Esophagus squamous epithelium (tissue), 5 donors: Measurements from ENCODE around the gene ZFPM1. TPM values are rescaled to one million over a fixed set of nuclear protein-coding genes. Genes with fewer than 3 reads are reported as not detected.

Source experiments
- DNase-seq: peaks from one replicate; lab custom pipeline; 2025; lab: John Stamatoyannopoulos, UW
- H3K27ac ChIP-seq, 4 donors: fragments of 200-600 bp; sonication (generic); one replicate each; pipeline ENCODE4 v1.5.1; 2016 to 2019; ENCODE audit warnings: mild to moderate bottlenecking in 1 of 4
- H3K27me3 ChIP-seq, 4 donors: fragments of 200-600 bp; sonication (generic); 1 replicate in 3 of 4; 2 replicates in 1 of 4; pipeline versions ENCODE4 v1.5.1 to v1.6.0; 2017 to 2021; ENCODE audit warnings: antibody characterized with exemption in 1 of 4
- H3K36me3 ChIP-seq, 3 donors: fragments of 200-600 bp; sonication (generic); one replicate each; pipeline ENCODE4 v1.5.1; 2016 to 2019
- H3K4me1 ChIP-seq, 3 donors: fragments of 200-600 bp; sonication (generic); one replicate each; pipeline ENCODE4 v1.5.1; 2017 to 2019
- H3K4me3 ChIP-seq, 4 donors: fragments of 200-600 bp; sonication (generic); 1 replicate in 3 of 4; 2 replicates in 1 of 4; pipeline ENCODE4 v1.5.1; 2016 to 2019; ENCODE audit warnings: mild to moderate bottlenecking in 2 of 4, moderate library complexity in 1 of 4
- H3K9me3 ChIP-seq, 3 donors: fragments of 200-600 bp; sonication (generic); one replicate each; pipeline ENCODE4 v1.5.1; 2016 to 2019
- CTCF ChIP-seq, 6 experiments: fragments of 450-650 bp in 4 of 6; fragments of 200-600 bp in 2 of 6; sonication (generic) in 2 of 6; IDR thresholded peaks; one replicate each; pipeline ENCODE4 v1.5.1; 2016 to 2019; ENCODE audit warnings: antibody characterized with exemption in 6 of 6, mild to moderate bottlenecking in 4 of 6, moderate library complexity in 4 of 6
- POLR2A ChIP-seq, 4 donors: fragments of 450-650 bp; IDR thresholded peaks; one replicate each; pipeline ENCODE4 v1.6.1; 2017; ENCODE audit warnings: antibody characterized with exemption in 4 of 4, mild to moderate bottlenecking in 4 of 4, moderate library complexity in 3 of 4
- WGBS, 2 donors: methylation state at CpG; one replicate each; pipeline ENCODE4 v1.1.5; 2018; 5-methylcytosine and 5-hydroxymethylcytosine counted together
- intact Hi-C: fragments of 100-400 bp; cut with DNase I; formaldehyde crosslinking; loops from one replicate; pipeline ENCODE4 v1.15.0; 2022
- small RNA-seq, 4 donors: library from RNA; depleted of rRNA; stranded (forward); fragments of <200 nt; gene quantifications; one replicate each; pipeline ENCODE3, GENCODE V24; 2016
- total RNA-seq, 4 donors: library from RNA; depleted of rRNA; stranded (reverse); fragments of >200 nt; gene quantifications; one replicate each; pipeline ENCODE4 v1.1.0, GENCODE V29; 2016
- donor health status: DM: yes; HTN: yes; CAD: no.

ZFPM1 gene
- total RNA-seq, 4 donors from 2014 or later: 0.67 to 1.7 (median 1.2) TPM

- H3K36me3 ChIP-seq: peaks cover 19 to 94% (median 36%) of the 10 kb centered on the region in 3 donors
- H3K4me3 ChIP-seq: no peak overlapping the region
- intact Hi-C loops: no loop called here
Measured at GRCh38 chr16:88582912-88583575, 130.0 kb downstream of the ZFPM1 start.

DNA sequence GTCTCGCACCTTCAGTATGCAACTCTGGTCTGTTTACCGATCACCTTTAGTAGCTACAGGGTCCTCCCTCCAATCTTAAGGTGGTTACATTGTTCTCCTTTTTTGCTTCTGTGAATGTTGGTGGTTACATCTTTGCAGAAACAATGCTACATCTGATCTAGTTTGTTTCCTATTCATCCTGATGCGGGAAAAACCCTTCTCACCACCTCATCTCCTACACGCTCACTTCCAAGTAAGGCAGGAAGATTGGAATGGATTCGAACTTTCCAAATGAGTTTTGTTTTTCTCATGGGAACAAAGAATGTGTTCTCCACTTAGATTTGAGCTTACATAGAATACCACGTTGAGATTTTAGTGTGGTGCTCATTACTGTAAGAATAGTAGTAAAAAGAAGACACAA is 131.6 kb downstream of the ZFPM1 start:
- WGBS, 2 donors: 41 to 71% methylated on average over 6 of the region's 6 CpGs
- Histone ChIP-seq H3K4me3 (no peak overlapping the region), H3K4me1 (peaks cover 0 to 12% (median 5%) of the 10 kb centered on the region in 3 donors), H3K9me3 (no peaks in the 10 kb centered on the region), H3K27ac (no peak overlapping the region), H3K36me3 (peaks cover 18 to 94% (median 38%) of the 10 kb centered on the region in 3 donors), H3K27me3 (no peaks in the 10 kb centered on the region)
- DNase-seq: no peak
- intact Hi-C loops: no loop called here
- TF ChIP-seq CTCF (IDR thresholded peaks at IDR 0.05) (no peak), POLR2A (IDR thresholded peaks at IDR 0.05) (no peak)

More at GRCh38 chr16:88582912-88583575, 130.0 kb downstream of the ZFPM1 start:
- 89 to 91% methylated on average over 14 of the region's 14 CpGs for WGBS, 2 donors
- H3K9me3 ChIP-seq: no peaks in the 10 kb centered on the region
- H3K4me1 ChIP-seq: peaks cover 0 to 12% (median 5%) of the 10 kb centered on the region in 3 donors
- TF ChIP-seq CTCF (IDR thresholded peaks at IDR 0.05): no peak
- TF ChIP-seq POLR2A (IDR thresholded peaks at IDR 0.05): no peak
- H3K27me3 ChIP-seq: no peaks in the 10 kb centered on the region
- no peak overlapping the region for H3K27ac ChIP-seq
- no peak for DNase-seq

GRCh38 chr16:88585269-88585668 is 132.2 kb downstream of the ZFPM1 start:
- Histone ChIP-seq H3K4me3 (no peak overlapping the region), H3K27ac (no peak overlapping the region), H3K27me3 (no peaks in the 10 kb centered on the region), H3K36me3 (peaks cover 18 to 94% (median 37%) of the 10 kb centered on the region in 3 donors), H3K9me3 (no peaks in the 10 kb centered on the region), H3K4me1 (peaks cover 0 to 12% (median 5%) of the 10 kb centered on the region in 3 donors)
- 40 to 67% methylated on average over 7 to 8 of the region's 8 CpGs for WGBS, 2 donors
- TF ChIP-seq POLR2A (IDR thresholded peaks at IDR 0.05) (no peak), CTCF (IDR thresholded peaks at IDR 0.05) (no peak)
- no peak for DNase-seq
- intact Hi-C loops: no loop called here

DNA sequence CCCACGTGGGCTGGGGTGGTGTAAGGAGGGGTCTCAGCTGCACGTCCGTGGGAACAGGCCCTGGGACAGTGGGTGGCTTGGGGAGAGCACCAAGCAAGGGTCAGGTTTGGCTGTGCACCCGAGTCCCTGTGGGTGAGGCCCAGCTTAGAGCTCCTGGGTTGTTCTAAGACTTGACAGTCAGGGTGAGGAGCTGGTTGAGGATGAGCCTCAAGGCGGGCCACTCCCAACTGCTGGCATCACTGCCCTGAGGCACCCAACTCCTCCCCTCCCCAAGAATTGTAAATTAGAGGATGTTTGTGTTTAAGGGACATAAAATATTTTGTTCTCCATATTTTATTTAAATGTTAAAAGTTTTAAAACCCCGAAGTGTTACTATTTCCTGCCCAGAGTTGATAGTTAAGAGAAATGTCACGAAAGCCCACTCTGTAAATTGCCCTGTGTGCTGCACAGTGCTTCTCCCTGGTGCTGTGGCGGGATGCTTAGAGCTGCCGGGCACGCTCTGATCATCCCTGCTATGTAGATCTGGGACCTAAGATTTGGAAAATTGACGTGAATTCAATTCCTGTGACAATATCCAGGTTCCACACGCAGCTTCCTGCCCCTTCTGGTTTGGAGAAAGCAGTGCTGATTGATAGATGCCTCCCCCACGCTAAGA is 133.0 kb downstream of the ZFPM1 start:
- 85 to 88% methylated on average over 8 to 10 of the region's 13 CpGs for WGBS, 2 donors
- Histone ChIP-seq H3K27ac (no peak overlapping the region), H3K4me3 (no peak overlapping the region), H3K36me3 (peaks cover 18 to 94% (median 31%) of the 10 kb centered on the region in 3 donors), H3K4me1 (peaks cover 0 to 12% (median 5%) of the 10 kb centered on the region in 3 donors), H3K9me3 (no peaks in the 10 kb centered on the region), H3K27me3 (no peaks in the 10 kb centered on the region)
- no peak for TF ChIP-seq POLR2A (IDR thresholded peaks at IDR 0.05)
- TF ChIP-seq CTCF (IDR thresholded peaks at IDR 0.05): no peak
- no peak for DNase-seq
- intact Hi-C loops: no loop called here

Small RNA genes lying within 50 kb of the gene (small RNA-seq; reads per million reads assigned to genes)
- 0 reads per million in 4 donors for gene MIR5189

Other genes starting within 250 kb of the ZFPM1 start
- gene ZNF469, start 70.3 kb upstream of the ZFPM1 start, total RNA-seq: under 1 TPM; 0.26 to 0.57 (median 0.35) TPM
- gene ZC3H18, start 117.1 kb downstream of the ZFPM1 start, total RNA-seq: 10 to 100 TPM; 15.4 to 27.3 (median 17.5) TPM
- gene IL17C, start 185.3 kb downstream of the ZFPM1 start, total RNA-seq: 1 to 10 TPM in 1 of 4 donors, not detected in 3; 2.4 TPM
- 100 to 1,000 TPM in 2 of 4 donors, 10 to 100 TPM in 2; 67.1 to 205 (median 98.7) TPM for gene CYBA, start 197.8 kb downstream of the ZFPM1 start, total RNA-seq
- 100 to 1,000 TPM in 1 of 4 donors, 10 to 100 TPM in 3; 52.7 to 134 (median 71.4) TPM for gene MVD, start 209.8 kb downstream of the ZFPM1 start, total RNA-seq
- gene SNAI3, start 233.2 kb downstream of the ZFPM1 start, total RNA-seq: under 1 TPM in 2 of 4 donors, not detected in 2; 0.23 to 0.95 TPM